Measurements from ENCODE around the gene IGSF9.

- TF ChIP-seq EZH2phosphoT487 (IDR thresholded peaks at IDR 0.05; ENCODE audit: insufficient read depth, low read depth) = no peak
- no peak for TF ChIP-seq EZH2 (IDR thresholded peaks at IDR 0.05; ENCODE audit: insufficient read depth, poor library complexity, severe bottlenecking)
Observed at GRCh38 chr1:159962176-159962575, 16.8 kb upstream of the IGSF9 start.
